Measurements from ENCODE around the gene SPEM1.

Gene SPEM1

GRCh38 chr17:7403043-7403726 is 16.9 kb upstream of the SPEM1 start:
- peak; percentile 9 for DNase-seq

DNA sequence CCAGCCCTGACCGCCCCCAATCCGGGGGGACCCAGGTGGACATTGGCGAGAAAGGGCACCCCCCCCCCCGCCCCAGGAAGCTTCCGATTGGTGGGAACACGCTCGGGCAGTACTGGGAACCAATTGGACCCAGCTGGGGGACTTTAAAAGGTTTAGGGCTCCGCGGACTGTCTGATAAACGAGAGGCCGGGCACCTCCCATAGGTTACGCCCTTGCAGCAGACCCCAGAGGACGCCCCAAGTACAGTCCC is 16.5 kb upstream of the SPEM1 start:
- peak; percentile 84 for DNase-seq

- peak; percentile 99 for DNase-seq
Measured at GRCh38 chr17:7403977-7404736, 16.0 kb upstream of the SPEM1 start, which contains the start of gene TMEM256. Gene TMEM256, minus strand, starts transcription at chr17:7404097. Its CDS starts 13 bp downstream, at chr17:7404084.

GRCh38 chr17:7404737-7405349 is 15.3 kb upstream of the SPEM1 start:
- no peak for DNase-seq

DNA sequence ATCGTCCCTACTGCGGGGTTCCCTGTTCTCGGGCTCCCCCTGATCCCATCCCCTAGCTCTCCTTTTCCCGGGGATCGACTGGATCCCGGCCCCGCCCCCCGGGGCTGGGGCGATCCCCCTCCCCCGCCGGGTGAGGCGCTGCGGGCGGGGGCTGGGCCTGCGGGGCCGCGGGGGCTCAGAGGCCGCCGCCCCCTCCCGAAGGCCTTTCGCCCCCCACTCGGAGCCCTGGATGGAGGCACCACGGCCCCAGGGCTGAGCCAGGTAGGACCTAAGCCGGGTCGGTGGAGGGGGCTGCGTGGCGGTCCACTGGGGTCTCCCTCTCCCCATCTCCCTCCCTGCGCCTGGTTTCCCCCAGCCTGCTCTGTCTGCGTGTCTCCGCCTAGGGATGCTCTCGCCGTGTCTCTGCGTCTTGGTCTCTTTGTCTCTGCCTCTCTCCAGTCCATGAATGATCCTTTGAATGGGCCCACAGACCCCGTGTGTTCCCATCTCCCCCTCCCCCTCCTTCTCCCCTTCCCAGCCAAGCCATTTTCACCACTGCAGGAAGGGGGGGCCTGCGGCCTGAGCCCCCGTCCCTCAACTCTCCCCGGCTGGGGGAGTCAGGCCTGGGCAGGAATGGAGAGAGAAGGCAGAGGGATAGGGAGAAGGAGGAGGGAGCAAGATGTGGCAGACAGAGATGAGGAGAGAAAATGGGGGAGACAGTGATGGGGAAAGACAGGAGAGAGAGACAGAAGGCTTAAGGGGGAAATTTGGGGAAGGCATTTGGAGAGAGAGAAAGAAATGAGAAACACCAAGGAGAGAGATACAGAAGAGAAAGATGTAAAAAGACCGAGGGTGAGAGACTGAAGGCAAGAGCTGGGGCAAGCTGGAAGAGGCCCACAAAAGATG is 14.5 kb upstream of the SPEM1 start:
- no peak for DNase-seq

- DNase-seq = no peak
Measured at GRCh38 chr17:7406235-7406825, 13.8 kb upstream of the SPEM1 start.

- no peak for DNase-seq
Measured at GRCh38 chr17:7407082-7407481, 13.0 kb upstream of the SPEM1 start.

- no peak for DNase-seq
Measured at GRCh38 chr17:7407485-7408251, 12.5 kb upstream of the SPEM1 start, which contains the start of gene NLGN2. Gene NLGN2, plus strand, starts transcription at chr17:7407845. Its CDS starts 411 bp downstream, at chr17:7408256.

- no peak for DNase-seq
Measured at GRCh38 chr17:7408252-7408727, 11.8 kb upstream of the SPEM1 start.

GRCh38 chr17:7408863-7409262 is 11.3 kb upstream of the SPEM1 start:
- no peak for DNase-seq

DNA sequence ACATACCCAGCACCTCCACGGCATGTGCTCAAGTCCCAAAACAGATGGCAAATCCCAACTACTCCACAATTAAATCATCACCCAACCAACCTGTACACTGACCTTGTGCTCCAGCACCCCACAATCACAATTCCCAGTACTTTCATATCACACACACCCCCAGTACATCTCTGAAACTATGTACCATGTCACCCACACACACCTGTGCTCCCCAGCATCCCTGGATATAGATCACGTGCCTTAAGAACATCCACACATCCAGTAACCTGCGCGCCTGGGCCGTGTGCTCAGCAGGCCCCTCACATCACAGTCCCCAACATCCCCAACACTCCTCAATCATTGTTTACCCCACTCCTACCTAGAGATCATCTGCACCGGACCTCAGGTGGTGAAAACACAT is 10.4 kb upstream of the SPEM1 start:
- no peak for DNase-seq

GRCh38 chr17:7410634-7411426 is 9.3 kb upstream of the SPEM1 start:
- no peak for DNase-seq

- DNase-seq = no peak
Measured at GRCh38 chr17:7411427-7411750, 8.7 kb upstream of the SPEM1 start.

GRCh38 chr17:7413346-7413985 is 6.7 kb upstream of the SPEM1 start:
- no peak for DNase-seq

DNA sequence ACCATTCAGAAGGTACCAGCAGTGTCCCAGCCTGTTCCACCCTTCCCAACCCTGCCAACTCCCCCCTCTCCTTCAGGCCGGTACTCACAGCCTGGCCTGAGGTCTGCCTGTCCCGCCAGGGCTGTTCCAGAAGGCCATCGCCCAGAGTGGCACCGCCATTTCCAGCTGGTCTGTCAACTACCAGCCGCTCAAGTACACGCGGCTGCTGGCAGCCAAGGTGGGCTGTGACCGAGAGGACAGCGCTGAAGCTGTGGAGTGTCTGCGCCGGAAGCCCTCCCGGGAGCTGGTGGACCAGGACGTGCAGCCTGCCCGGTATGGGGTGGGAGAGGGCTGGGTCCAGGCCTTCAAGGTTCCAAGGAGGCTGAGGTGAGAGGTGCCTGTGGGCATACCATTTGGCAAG is 5.3 kb upstream of the SPEM1 start:
- DNase-seq = no peak

DNA sequence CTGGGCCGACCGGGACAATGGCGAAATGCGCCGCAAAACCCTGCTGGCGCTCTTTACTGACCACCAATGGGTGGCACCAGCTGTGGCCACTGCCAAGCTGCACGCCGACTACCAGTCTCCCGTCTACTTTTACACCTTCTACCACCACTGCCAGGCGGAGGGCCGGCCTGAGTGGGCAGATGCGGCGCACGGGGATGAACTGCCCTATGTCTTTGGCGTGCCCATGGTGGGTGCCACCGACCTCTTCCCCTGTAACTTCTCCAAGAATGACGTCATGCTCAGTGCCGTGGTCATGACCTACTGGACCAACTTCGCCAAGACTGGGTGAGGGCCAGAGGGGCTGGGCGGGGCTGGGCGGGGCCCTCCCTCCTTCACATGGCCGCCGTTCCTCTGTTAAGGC is 4.3 kb upstream of the SPEM1 start:
- no peak for DNase-seq

DNA sequence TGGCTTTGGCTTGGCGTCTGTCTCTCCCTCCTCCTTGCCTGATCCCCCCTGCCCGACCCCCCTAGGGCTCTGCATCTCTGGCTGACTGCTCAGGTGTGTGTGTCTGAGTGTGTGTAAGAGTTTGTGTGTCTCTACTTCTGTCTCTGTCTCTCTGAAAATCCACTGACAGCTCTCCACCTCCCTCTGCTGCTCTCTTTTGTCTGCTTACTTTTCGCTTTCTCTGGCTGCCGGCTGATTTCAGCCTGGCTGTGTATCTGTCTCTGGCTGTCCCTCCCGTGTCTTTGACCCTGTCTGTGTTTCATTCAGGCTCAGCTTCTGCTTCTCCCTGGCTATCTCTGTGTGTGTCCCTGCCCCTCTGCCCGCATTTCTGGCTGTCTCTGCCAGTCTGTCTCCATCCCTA is 3.8 kb upstream of the SPEM1 start:
- no peak for DNase-seq

DNA sequence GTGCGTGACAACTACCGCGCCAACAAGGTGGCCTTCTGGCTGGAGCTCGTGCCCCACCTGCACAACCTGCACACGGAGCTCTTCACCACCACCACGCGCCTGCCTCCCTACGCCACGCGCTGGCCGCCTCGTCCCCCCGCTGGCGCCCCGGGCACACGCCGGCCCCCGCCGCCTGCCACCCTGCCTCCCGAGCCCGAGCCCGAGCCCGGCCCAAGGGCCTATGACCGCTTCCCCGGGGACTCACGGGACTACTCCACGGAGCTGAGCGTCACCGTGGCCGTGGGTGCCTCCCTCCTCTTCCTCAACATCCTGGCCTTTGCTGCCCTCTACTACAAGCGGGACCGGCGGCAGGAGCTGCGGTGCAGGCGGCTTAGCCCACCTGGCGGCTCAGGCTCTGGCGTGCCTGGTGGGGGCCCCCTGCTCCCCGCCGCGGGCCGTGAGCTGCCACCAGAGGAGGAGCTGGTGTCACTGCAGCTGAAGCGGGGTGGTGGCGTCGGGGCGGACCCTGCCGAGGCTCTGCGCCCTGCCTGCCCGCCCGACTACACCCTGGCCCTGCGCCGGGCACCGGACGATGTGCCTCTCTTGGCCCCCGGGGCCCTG is 3.0 kb upstream of the SPEM1 start:
- DNase-seq = no peak

- no peak for DNase-seq
Measured at GRCh38 chr17:7418472-7419152, 1.5 kb upstream of the SPEM1 start.

- no peak for DNase-seq
Measured at GRCh38 chr17:7421186-7421585, 1.1 kb downstream of the SPEM1 start.

All from hematopoietic multipotent progenitor cell treated with erythropoietin and hydrocortisone succinate and interleukin-3 and kit ligand, for 8 days (in vitro differentiated cells).